MM.1S (cell line): ENCODE measurements around the gene SPAG17.

Experiments used
- DNase-seq: peaks from one replicate; pipeline ENCODE4 v3.0.0-alpha.2; 2015
- H2AFZ ChIP-seq: fragments of 300-600 bp; sonication (generic); 2 replicates; pipeline ENCODE4 v1.6.0; 2016; ENCODE audit warnings: antibody characterized with exemption, low read length
- H3F3A ChIP-seq: fragments of 300-600 bp; sonication (generic); 2 replicates; pipeline ENCODE4 v1.6.1; 2016; ENCODE audit warnings: mild to moderate bottlenecking, antibody characterized with exemption, low read length, moderate library complexity, mixed read lengths; ENCODE audit not compliant: insufficient read depth
- H3K27ac ChIP-seq: fragments of 300-600 bp; sonication (generic); 2 replicates; pipeline ENCODE4 v1.5.1; 2016; ENCODE audit warnings: mild to moderate bottlenecking, low read length
- H3K27me3 ChIP-seq: fragments of 300-600 bp; sonication (generic); replicated peaks from 2 replicates; pipeline ENCODE4 v1.6.0; 2016; ENCODE audit warnings: low read length; ENCODE audit not compliant: insufficient read depth
- H3K36me3 ChIP-seq: fragments of 300-600 bp; sonication (generic); replicated peaks from 2 replicates; pipeline ENCODE4 v1.6.1; 2016; ENCODE audit warnings: mild to moderate bottlenecking, low read length, mixed read lengths; ENCODE audit not compliant: insufficient read depth
- H3K4me1 ChIP-seq: fragments of 300-600 bp; sonication (generic); 2 replicates; pipeline ENCODE4 v1.6.1; 2016; ENCODE audit warnings: low read length, mixed read lengths
- H3K4me2 ChIP-seq: fragments of 300-600 bp; sonication (generic); 2 replicates; pipeline ENCODE4 v1.6.0; 2016; ENCODE audit warnings: low read depth, low read length
- H3K4me3 ChIP-seq: fragments of 300-600 bp; sonication (generic); 2 replicates; pipeline ENCODE4 v1.5.1; 2016; ENCODE audit warnings: low read length, mixed read lengths
- H3K79me2 ChIP-seq: fragments of 300-600 bp; sonication (generic); 2 replicates; pipeline ENCODE4 v1.6.1; 2016; ENCODE audit warnings: mixed run types, low read length, mixed read lengths
- H3K9ac ChIP-seq: fragments of 300-600 bp; sonication (generic); 2 replicates; pipeline ENCODE4 v1.6.1; 2016; ENCODE audit warnings: low read length, mixed read lengths
- H3K9me2 ChIP-seq: fragments of 300-600 bp; sonication (generic); replicated peaks from 2 replicates; pipeline ENCODE4 v1.6.1; 2016; ENCODE audit warnings: mild to moderate bottlenecking, low read length, mixed read lengths; ENCODE audit not compliant: insufficient read depth
- H3K9me3 ChIP-seq: fragments of 300-600 bp; sonication (generic); replicated peaks from 2 replicates; pipeline ENCODE4 v1.6.1; 2016; ENCODE audit warnings: mild to moderate bottlenecking, low read length, mixed read lengths; ENCODE audit not compliant: insufficient read depth
- H4K20me1 ChIP-seq: fragments of 300-600 bp; sonication (generic); 2 replicates; pipeline ENCODE4 v1.6.1; 2016; ENCODE audit warnings: mild to moderate bottlenecking, low read length, moderate library complexity, mixed read lengths; ENCODE audit not compliant: insufficient read depth
- EZH2 ChIP-seq: fragments of 300-600 bp; sonication (generic); optimal IDR thresholded peaks from 2 replicates; pipeline ENCODE3; 2017; ENCODE audit warnings: low read depth, mild to moderate bottlenecking, antibody characterized with exemption, low read length, mixed read lengths
- EZH2phosphoT487 ChIP-seq: fragments of 300-600 bp; sonication (generic); IDR thresholded peaks from 2 replicates; pipeline ENCODE4 v1.6.1; 2018; ENCODE audit warnings: antibody characterized with exemption, low read length
- TF ChIP-seq, protein P1 (sequence below): fragments of 300-600 bp; sonication (generic); IDR thresholded peaks from 2 replicates; pipeline ENCODE4 v1.5.1; 2016; ENCODE audit warnings: antibody characterized with exemption, low read length, mixed read lengths

SPAG17 gene

DNA sequence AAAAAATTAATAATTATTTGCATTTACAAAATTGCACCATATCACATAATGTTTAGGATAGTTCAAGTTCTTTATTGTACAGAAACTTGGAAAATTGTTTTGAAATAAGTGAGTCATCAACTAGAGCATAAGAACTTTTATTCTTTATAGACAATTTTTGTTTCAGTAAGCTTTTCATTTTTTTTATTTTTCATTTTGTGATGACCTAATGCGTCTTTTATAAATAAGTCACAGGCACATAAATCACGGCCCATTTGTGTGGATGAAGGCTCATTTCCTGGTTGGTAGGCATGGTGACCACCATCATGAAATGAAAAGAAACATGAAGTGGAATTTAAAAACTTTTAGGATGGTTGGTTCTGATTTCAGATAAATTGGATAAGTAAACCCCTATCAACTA lies 39.3 kb downstream of the SPAG17 start:
- no peak overlapping the region for H2AFZ ChIP-seq
- TF ChIP-seq, protein P1, sequence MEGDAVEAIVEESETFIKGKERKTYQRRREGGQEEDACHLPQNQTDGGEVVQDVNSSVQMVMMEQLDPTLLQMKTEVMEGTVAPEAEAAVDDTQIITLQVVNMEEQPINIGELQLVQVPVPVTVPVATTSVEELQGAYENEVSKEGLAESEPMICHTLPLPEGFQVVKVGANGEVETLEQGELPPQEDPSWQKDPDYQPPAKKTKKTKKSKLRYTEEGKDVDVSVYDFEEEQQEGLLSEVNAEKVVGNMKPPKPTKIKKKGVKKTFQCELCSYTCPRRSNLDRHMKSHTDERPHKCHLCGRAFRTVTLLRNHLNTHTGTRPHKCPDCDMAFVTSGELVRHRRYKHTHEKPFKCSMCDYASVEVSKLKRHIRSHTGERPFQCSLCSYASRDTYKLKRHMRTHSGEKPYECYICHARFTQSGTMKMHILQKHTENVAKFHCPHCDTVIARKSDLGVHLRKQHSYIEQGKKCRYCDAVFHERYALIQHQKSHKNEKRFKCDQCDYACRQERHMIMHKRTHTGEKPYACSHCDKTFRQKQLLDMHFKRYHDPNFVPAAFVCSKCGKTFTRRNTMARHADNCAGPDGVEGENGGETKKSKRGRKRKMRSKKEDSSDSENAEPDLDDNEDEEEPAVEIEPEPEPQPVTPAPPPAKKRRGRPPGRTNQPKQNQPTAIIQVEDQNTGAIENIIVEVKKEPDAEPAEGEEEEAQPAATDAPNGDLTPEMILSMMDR: no peak
- no peak for TF ChIP-seq EZH2
- no peak for TF ChIP-seq EZH2phosphoT487
- DNase-seq: no peak
- no peak overlapping the region for H3K4me3 ChIP-seq
- no peak overlapping the region for H3K27ac ChIP-seq
- H3K79me2 ChIP-seq: no peaks in the 10 kb centered on the region
- H4K20me1 ChIP-seq: no peaks in the 10 kb centered on the region
- no peaks in the 10 kb centered on the region for H3K36me3 ChIP-seq
- no peak overlapping the region for H3K9ac ChIP-seq
- no peaks in the 10 kb centered on the region for H3K4me1 ChIP-seq
- H3K4me2 ChIP-seq: no peak overlapping the region
- H3K9me2 ChIP-seq: no peaks in the 10 kb centered on the region
- H3K9me3 ChIP-seq: no peaks in the 10 kb centered on the region
- H3F3A ChIP-seq: no peaks in the 10 kb centered on the region
- no peaks in the 10 kb centered on the region for H3K27me3 ChIP-seq

DNA sequence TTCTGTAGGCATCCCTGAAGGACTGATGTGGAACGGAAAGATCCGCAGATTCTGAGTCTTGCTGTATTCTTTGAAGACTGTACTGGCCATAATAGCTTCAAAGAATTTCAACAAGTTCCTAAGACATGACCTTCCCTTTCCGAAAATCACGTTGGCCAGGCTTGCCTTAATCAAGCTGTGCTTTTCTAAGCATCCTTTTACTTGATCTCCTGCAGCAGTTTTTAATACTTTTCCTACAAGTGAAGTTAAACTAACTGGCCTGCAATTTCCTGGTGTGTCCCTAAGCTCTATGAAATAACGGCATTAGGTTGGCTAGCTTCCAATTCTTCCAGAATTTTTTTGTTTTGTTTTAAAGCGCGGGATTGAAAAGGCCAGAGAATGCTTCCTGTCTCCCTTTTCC lies 40.3 kb downstream of the SPAG17 start:
- Histone ChIP-seq H3F3A (no peaks in the 10 kb centered on the region), H3K4me3 (no peak overlapping the region), H3K36me3 (no peaks in the 10 kb centered on the region), H3K27me3 (no peaks in the 10 kb centered on the region), H3K4me2 (no peak overlapping the region), H3K9me2 (no peaks in the 10 kb centered on the region), H3K27ac (no peak overlapping the region), H3K79me2 (no peaks in the 10 kb centered on the region), H3K4me1 (no peaks in the 10 kb centered on the region), H2AFZ (no peak overlapping the region), H3K9ac (no peak overlapping the region), H3K9me3 (no peaks in the 10 kb centered on the region), H4K20me1 (no peaks in the 10 kb centered on the region)
- TF ChIP-seq EZH2phosphoT487: no peak
- TF ChIP-seq EZH2: no peak
- TF ChIP-seq, protein P1: no peak
- no peak for DNase-seq

DNA sequence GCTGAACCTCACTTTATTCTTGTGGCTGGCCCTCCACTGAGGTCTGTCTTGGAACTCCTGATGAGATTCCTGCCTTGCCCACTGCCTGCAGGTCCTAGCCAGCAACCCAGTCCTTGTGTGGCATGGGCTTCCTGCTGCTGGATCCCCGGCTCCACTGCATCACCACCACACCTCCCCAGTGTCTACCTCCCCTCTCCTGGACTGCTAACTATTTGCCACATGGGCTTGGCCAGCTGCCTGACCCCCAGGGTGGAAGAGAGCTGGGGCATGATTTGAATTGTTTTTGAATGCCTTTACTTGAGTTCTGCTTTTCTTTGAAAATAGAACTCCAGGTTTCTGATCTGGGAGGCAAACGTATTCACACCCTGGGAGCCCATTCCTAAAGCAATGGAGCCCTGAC lies 41.2 kb downstream of the SPAG17 start:
- no peaks in the 10 kb centered on the region for H3K36me3 ChIP-seq
- no peaks in the 10 kb centered on the region for H3K4me1 ChIP-seq
- TF ChIP-seq, protein P1: no peak
- TF ChIP-seq EZH2phosphoT487 (no peak), EZH2 (no peak)
- H3K27me3 ChIP-seq: no peaks in the 10 kb centered on the region
- H3K4me2 ChIP-seq: no peak overlapping the region
- DNase-seq: no peak
- no peaks in the 10 kb centered on the region for H3K9me2 ChIP-seq
- no peaks in the 10 kb centered on the region for H3K79me2 ChIP-seq
- H3K27ac ChIP-seq: no peak overlapping the region
- no peak overlapping the region for H3K9ac ChIP-seq
- H3K4me3 ChIP-seq: no peak overlapping the region
- H4K20me1 ChIP-seq: no peaks in the 10 kb centered on the region
- no peaks in the 10 kb centered on the region for H3F3A ChIP-seq
- H3K9me3 ChIP-seq: no peaks in the 10 kb centered on the region
- no peak overlapping the region for H2AFZ ChIP-seq
